GM10847 (cell line): ENCODE results near the gene PPIF.

ENCODE experiments used
- POLR2A ChIP-seq: IDR thresholded peaks from 2 replicates; pipeline ENCODE4 v1.6.1; 2011; ENCODE audit not compliant: insufficient read length; ENCODE audit errors: extremely low read depth

The PPIF gene

DNA sequence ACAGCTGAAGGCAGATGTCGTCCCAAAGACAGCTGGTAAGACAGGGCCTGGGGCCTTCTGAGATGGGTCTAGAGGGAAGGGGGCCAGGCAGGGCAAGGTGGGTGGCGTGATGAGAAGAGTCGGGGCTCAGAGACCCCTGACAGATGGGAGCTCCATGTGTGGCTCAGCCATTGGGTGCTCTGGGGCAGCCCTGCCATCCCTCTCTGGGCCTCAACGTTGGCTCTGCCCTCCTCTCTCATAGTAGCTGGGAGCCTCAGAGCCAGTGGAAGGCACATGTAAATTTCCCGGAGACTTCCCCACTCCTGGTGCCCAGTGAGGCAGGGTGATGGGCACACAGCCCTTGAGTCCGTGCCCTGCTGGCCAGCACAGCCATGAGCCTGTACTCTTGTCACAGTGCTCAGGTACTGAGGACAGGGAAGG lies 1.8 kb downstream of the PPIF start:
- no peak for TF ChIP-seq POLR2A

DNA sequence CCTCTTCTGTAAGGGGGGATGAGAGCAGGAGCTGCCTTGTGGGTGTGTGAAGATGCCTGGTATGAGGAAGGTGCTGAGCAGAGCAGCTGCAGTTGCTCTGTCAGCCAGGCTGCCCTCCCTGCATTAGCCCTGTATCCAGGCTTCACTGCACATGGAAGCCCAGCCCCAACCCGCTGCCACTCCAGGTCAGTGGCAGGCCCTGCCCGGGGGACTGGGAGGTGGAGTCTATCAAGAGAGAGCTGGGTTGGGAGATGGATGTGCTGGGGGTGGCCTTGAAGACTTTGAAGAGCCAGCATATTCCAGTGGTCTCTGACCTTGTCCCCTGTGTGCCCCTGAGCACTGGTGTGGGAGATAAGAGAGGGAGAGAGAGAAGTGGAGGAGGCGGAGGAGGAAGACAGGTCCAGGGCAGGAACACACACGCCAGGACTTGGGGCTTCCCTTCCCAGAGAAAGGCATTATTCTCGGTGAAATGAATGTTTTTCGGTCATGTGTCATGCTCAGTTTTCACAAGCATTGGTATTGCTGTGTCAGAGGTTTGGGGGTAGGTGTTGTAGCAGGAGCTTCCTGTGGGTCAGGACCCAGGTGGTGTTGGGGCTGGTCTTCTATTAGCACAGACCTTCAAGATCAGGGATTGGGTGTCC lies 2.6 kb downstream of the PPIF start:
- no peak for TF ChIP-seq POLR2A

DNA sequence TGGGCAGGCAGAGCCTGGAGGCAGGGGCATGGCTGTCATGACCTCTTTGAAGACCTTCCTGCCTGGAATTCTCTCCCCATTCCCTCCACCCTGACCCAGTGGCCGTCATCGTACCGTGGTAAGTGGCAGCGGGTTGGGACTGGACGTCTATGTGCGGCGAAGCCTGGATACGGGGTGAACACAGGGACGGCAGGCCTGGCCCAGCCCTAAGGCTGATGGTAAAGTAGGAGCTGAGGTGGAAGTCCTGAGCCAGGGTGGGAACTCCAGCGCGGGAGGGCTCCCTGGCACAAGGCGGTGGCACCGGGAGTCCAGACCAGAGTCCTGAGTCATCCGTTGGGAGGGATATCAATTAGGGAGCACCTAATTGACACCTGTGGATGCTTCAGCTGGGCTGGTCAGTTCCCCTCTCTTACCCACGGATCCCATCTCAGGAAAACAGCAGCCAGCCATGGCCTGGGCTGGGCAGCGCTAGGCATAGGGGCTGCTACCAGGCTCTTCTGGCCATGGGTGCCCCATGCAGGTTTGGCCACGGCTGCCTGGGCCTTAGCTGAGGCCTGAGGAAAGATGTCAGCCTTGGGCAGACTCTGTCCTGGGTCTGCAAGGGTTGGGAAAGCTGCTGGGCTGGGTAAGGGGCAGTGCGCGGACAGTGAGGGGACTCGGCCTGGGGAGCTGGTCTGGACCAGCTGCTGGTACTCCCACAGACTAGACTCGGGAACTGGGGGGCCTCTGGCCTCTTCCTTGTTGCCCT lies 3.3 kb downstream of the PPIF start:
- TF ChIP-seq POLR2A: no peak

DNA sequence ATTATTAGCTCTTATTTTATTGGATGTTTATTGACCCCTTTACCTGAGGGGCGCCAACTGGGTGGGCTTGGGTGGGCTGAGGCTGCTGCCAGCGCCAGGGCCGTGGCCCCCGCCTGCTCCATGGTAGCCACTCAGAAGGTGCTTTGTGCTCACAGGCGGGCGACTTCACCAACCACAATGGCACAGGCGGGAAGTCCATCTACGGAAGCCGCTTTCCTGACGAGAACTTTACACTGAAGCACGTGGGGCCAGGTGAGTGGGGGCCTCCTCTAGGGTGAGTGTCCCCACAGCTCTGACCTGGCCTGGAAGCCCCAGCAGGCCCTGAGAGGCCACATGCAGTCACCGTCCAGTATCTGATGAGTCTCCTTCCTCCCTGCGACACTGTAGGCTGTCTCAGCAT lies 4.1 kb downstream of the PPIF start:
- TF ChIP-seq POLR2A: no peak

DNA sequence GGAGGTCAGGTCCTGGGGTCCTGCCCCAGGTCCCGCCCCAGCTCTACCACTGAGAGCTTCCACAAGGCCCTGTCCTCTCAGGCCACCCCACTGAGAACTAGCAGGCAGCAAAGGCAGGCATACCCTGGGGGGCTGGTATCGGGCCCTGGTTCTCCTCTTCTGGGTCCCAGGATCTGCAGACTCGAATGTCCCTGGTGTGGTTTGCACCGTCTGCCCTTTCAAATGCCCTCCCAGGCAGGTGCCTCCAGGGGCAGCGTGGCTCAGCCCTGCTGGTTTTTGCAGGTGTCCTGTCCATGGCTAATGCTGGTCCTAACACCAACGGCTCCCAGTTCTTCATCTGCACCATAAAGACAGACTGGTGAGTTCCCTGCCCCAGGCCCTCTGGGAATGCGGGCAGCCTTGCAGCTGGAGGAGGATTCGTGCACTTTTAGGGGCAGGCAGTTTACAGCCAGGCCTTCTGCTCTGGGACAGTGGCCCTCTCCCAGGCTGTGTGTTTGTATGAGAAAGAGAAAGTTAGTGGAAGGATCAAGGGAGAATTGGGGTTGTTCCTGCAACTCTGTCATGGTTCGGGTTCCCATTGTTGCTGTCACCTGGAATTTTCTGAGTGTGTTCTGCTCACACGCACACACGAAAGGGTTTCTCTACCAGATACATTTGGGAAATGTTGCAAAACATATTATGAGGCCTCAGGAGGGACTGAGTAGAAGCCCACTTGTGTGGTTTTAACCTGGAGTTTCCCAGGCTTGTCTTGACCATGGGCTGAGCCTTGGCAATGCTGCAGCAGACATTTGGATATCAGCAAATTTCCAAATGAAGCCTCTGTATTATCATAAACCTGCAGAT lies 5.0 kb downstream of the PPIF start:
- no peak for TF ChIP-seq POLR2A

DNA sequence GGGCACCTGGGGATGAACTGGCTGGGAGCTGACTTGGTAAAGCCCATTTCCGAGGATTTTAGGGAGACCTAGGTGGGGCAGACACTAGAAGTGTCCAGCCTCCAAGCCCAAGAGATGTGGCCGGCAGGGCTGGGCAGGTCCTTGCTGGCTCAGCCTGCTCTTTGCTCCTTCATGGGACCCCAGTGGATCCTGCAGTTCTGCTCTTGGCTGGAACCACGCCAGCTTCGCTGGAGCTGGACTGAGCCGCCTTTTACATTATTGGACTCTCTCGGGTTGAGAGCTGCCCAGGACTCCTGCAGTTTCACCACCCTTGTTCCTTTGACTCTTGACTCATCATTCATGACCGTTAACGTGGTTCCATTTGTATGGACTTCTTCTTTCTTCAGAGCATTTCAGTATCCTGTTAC lies 5.7 kb downstream of the PPIF start:
- TF ChIP-seq POLR2A: no peak

DNA sequence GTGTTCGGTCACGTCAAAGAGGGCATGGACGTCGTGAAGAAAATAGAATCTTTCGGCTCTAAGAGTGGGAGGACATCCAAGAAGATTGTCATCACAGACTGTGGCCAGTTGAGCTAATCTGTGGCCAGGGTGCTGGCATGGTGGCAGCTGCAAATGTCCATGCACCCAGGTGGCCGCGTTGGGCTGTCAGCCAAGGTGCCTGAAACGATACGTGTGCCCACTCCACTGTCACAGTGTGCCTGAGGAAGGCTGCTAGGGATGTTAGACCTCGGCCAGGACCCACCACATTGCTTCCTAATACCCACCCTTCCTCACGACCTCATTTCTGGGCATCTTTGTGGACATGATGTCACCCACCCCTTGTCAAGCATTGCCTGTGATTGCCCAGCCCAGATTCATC lies 6.5 kb downstream of the PPIF start:
- no peak for TF ChIP-seq POLR2A

DNA sequence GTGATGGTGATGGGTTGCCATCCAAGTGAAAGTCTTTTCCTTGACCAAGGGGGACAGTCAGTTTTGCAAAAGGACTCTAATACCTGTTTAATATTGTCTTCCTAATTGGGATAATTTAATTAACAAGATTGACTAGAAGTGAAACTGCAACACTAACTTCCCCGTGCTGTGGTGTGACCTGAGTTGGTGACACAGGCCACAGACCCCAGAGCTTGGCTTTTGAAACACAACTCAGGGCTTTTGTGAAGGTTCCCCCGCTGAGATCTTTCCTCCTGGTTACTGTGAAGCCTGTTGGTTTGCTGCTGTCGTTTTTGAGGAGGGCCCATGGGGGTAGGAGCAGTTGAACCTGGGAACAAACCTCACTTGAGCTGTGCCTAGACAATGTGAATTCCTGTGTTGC lies 6.9 kb downstream of the PPIF start:
- no peak for TF ChIP-seq POLR2A

DNA sequence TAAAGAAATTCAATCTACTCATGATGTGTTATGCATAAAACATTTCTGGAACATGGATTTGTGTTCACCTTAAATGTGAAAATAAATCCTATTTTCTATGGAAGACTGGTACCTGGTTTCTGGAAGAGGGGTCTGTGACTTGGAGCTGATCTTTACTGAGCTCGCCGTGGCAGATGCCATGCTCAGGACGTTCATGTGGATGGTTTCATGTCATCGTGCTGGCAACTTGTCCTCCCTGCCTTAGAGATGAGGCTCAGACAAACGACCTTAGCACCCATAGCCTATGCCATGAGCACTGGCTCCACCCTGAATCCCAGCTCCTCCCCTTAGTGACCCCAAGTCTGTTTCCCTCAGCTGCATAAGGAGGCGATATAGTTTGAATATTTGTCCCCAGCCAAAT lies 7.3 kb downstream of the PPIF start:
- TF ChIP-seq POLR2A: no peak

DNA sequence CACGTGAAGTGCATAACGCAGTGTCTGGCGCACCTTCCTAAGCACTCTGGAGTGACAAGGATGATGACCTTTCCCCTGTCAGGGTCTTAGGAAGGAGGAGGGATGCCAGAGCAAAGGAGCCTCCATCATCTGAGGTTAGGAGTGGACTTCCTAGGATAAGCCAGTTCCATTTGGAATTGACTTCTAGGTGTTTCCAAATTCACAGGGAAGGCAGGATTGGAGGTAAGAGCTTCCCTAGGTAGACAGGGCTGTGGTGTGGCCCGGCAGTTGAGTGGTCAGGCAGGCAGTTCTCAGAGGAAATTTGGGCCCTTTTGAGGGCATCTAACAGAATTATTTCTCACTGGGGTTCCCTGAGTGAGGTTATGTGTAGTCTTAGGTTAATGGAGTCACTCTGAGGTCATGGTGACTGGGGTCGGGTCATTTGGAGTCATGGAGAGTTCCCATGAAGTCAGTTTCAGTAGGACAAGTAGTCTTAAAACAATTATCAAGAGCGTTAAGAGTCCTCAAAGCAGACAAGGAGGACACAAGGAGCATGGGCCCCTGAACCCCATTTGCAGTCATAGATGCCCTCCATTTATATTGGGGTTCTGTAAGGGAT lies 8.2 kb downstream of the PPIF start:
- TF ChIP-seq POLR2A: no peak

DNA sequence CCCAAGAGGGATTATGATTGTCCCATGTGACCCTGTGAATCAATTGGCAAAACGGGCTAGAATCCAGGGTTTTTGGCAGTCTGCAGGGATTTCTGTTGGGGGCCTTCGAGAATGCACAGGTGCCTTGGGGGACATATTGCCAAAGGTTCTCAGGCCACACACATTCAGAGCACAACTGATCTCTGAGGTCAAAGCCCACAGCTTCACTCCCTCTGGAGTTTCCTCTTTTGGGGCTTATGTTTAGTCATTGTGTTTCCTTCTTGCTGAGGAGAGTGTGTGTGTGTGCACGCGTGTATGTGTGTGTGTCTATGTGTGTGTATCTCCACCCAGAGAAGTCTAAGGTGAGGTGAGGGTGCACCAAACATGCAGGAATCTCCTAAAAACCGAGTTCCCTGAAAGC lies 8.8 kb downstream of the PPIF start:
- TF ChIP-seq POLR2A: no peak

DNA sequence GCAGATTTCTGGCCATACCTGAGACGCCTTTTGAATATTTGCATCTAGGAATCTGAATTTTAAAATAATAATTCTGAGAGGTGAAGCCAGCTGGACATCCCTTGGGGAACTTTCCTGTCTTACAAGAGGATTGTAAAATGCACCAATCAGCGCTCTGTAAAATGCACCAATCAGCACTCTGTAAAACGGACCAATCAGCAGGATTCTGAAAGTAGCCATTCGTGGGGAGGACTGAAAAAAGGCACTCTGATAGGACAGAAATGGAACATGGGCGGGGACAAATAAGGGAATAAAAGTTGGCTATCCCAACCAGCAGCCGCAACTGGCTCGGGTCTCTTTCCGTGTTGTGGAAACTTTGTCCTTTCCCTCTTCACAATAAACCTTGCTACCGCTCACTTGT lies 9.9 kb downstream of the PPIF start:
- no peak for TF ChIP-seq POLR2A

DNA sequence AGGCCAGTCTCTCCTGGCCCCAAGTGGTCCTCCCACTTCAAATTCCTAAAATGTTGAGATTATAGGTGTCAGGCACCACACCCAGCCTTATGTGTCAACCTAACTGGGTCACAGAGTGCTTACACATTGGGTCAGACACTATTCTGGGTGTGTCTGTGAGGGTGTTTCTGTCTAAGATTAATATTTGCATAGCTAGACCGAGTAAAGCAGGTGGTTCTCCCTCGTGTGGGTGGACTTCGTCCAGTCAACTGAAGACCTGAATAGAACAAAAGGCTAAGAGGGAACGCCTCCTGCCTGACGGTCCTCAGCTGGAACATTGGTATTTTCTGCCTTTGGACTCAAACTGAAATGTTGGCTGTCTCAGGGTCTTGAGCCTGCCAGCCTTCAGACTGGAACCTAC lies 11.5 kb downstream of the PPIF start:
- no peak for TF ChIP-seq POLR2A

DNA sequence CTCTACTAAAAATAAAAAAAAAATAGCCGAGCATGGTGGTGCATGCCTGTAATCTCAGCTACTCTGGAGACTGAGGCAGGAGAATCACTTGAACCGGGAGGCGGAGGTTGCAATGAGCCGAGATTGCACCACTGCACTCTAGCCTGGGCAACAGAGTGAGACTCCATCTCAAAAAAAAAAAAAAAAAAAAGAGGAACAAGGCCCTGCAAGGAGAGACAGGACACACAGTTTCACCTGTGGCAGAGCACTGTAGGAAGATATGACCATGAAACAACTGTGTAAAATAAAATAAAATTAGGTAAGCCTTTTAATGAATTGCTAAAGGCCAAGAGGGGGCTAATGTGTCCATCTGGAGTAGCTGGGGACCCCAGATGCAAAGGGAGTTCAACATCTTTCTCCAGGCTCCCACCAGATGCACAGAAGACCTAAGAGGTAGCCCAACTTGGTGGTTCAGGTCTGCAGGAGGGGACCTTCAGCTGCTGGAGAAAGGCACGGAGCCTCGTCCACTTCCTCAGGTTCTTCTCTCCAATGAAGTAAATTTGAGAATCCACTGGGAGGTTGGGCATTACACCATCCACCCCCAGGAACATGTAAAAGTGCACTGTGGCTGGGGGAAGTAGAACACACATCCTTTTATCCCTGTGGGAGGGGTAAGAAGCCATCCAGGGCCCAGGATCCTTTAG lies 12.7 kb downstream of the PPIF start:
- no peak for TF ChIP-seq POLR2A
